Measurements from ENCODE around the gene PCDHGC5. TPM values are rescaled to one million over a fixed set of nuclear protein-coding genes. Genes with fewer than 3 reads are reported as not detected.

PCDHGC5 gene
- total RNA-seq, 1 donor from 2014 or later, result 0.26 TPM

DNA sequence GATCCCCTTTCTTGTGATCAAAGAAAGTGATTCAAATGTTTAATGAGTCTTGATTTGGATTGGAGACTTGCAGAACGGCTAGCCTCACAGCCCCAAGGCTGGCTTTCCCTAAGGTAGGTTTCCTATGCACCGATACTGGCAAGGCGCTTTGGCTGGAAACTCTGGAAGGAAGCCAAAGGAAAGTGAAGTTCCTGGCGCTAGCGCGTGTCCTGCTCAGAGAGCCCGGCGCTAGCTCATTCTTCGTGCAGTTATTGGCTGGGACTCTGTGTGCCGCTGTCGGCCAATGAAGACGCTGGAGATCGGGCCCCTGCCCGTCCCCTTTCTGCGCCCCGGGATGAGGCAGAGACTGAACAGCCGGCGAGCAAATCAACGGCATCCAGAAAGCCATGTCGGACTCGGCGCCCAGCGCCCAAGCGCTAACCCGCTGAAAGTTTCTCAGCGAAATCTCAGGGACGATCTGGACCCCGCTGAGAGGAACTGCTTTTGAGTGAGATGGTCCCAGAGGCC, 13.2 kb upstream of the PCDHGC5 start, which contains the start of gene PCDHGC3:
Gene PCDHGC3 (plus strand): TSS at position 342 of the 507 bp plus-strand sequence. CDS start 151 bp downstream, at position 493.
- Histone ChIP-seq H3K4me3 (ENCODE audit: low read depth, low read length) (peak within 1 kb of the TSS; percentile 56), H3K27me3 (ENCODE audit: control insufficient read depth, insufficient read depth, low read length) (no peaks in the 10 kb centered on the region), H3K36me3 (ENCODE audit: control insufficient read depth, insufficient read depth, low read length) (peaks cover 1% of the 10 kb centered on the region)
- FAIRE-seq (peak; percentile 76), DNase-seq (ENCODE audit: low read depth) (peak; percentile 88)
- TF ChIP-seq, protein P1, sequence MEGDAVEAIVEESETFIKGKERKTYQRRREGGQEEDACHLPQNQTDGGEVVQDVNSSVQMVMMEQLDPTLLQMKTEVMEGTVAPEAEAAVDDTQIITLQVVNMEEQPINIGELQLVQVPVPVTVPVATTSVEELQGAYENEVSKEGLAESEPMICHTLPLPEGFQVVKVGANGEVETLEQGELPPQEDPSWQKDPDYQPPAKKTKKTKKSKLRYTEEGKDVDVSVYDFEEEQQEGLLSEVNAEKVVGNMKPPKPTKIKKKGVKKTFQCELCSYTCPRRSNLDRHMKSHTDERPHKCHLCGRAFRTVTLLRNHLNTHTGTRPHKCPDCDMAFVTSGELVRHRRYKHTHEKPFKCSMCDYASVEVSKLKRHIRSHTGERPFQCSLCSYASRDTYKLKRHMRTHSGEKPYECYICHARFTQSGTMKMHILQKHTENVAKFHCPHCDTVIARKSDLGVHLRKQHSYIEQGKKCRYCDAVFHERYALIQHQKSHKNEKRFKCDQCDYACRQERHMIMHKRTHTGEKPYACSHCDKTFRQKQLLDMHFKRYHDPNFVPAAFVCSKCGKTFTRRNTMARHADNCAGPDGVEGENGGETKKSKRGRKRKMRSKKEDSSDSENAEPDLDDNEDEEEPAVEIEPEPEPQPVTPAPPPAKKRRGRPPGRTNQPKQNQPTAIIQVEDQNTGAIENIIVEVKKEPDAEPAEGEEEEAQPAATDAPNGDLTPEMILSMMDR (IDR thresholded peaks at IDR 0.05; ENCODE audit: insufficient read depth, low read length, severe bottlenecking), result peak; percentile 31

DNA sequence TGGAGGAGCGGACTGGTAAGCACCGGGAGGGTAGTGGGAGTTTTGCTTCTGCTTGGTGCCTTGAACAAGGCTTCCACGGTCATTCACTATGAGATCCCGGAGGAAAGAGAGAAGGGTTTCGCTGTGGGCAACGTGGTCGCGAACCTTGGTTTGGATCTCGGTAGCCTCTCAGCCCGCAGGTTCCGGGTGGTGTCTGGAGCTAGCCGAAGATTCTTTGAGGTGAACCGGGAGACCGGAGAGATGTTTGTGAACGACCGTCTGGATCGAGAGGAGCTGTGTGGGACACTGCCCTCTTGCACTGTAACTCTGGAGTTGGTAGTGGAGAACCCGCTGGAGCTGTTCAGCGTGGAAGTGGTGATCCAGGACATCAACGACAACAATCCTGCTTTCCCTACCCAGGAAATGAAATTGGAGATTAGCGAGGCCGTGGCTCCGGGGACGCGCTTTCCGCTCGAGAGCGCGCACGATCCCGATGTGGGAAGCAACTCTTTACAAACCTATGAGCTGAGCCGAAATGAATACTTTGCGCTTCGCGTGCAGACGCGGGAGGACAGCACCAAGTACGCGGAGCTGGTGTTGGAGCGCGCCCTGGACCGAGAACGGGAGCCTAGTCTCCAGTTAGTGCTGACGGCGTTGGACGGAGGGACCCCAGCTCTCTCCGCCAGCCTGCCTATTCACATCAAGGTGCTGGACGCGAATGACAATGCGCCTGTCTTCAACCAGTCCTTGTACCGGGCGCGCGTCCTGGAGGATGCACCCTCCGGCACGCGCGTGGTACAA, 12.6 kb upstream of the PCDHGC5 start:
- FAIRE-seq, result no peak
- peak; percentile 52 for DNase-seq (ENCODE audit: low read depth)
- H3K36me3 ChIP-seq (ENCODE audit: control insufficient read depth, insufficient read depth, low read length), result peaks cover 1% of the 10 kb centered on the region
- TF ChIP-seq, protein P1 (IDR thresholded peaks at IDR 0.05; ENCODE audit: insufficient read depth, low read length, severe bottlenecking), result no peak
- peak overlapping the region; percentile 56 for H3K4me3 ChIP-seq (ENCODE audit: low read depth, low read length)
- H3K27me3 ChIP-seq (ENCODE audit: control insufficient read depth, insufficient read depth, low read length), result no peaks in the 10 kb centered on the region

- DNase-seq (ENCODE audit: low read depth), result no peak
- TF ChIP-seq, protein P1 (IDR thresholded peaks at IDR 0.05; ENCODE audit: insufficient read depth, low read length, severe bottlenecking), result no peak
- Histone ChIP-seq H3K4me3 (ENCODE audit: low read depth, low read length) (peak overlapping the region; percentile 56), H3K36me3 (ENCODE audit: control insufficient read depth, insufficient read depth, low read length) (peaks cover 1% of the 10 kb centered on the region), H3K27me3 (ENCODE audit: control insufficient read depth, insufficient read depth, low read length) (no peaks in the 10 kb centered on the region)
- FAIRE-seq, result no peak
Observed at GRCh38 chr5:141477044-141477575, 11.8 kb upstream of the PCDHGC5 start.

- DNase-seq (ENCODE audit: low read depth) (no peak), FAIRE-seq (no peak)
- Histone ChIP-seq H3K36me3 (ENCODE audit: control insufficient read depth, insufficient read depth, low read length) (peaks cover 1% of the 10 kb centered on the region), H3K4me3 (ENCODE audit: low read depth, low read length) (peak overlapping the region; percentile 23), H3K27me3 (ENCODE audit: control insufficient read depth, insufficient read depth, low read length) (no peaks in the 10 kb centered on the region)
- TF ChIP-seq, protein P1 (IDR thresholded peaks at IDR 0.05; ENCODE audit: insufficient read depth, low read length, severe bottlenecking), result no peak
Observed at GRCh38 chr5:141477815-141478214, 11.1 kb upstream of the PCDHGC5 start.

DNA sequence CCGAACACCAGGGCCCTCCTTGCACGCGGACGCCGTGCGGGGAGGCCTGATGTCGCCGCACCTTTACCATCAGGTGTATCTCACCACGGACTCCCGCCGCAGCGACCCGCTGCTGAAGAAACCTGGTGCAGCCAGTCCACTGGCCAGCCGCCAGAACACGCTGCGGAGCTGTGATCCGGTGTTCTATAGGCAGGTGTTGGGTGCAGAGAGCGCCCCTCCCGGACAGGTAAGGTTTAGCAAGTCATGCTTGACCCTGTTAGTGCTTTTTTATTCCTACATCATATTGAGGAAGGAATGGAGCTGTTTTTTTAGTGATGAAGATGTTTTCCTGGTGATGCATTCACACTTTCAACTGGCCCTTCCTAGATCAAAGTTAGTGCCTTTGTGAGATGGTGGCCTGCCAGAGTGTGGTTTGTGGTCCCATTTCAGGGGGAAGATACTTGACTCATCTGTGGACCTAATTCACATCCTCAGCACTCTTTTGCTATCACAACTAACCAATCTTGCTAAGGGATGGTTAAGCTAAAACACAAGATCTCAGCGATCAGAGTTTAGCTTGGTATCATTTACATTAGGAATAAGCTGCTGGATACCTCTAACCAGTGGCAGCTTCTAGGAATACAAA, 10.4 kb upstream of the PCDHGC5 start:
- Histone ChIP-seq H3K27me3 (ENCODE audit: control insufficient read depth, insufficient read depth, low read length) (no peaks in the 10 kb centered on the region), H3K4me3 (ENCODE audit: low read depth, low read length) (peak overlapping the region; percentile 23), H3K36me3 (ENCODE audit: control insufficient read depth, insufficient read depth, low read length) (peaks cover 1% of the 10 kb centered on the region)
- FAIRE-seq (no peak), DNase-seq (ENCODE audit: low read depth) (peak; percentile 52)
- TF ChIP-seq, protein P1 (IDR thresholded peaks at IDR 0.05; ENCODE audit: insufficient read depth, low read length, severe bottlenecking), result peak; percentile 76
